UCSD-AML1 (cell line): ENCODE data around the gene OBSCN.
"Not testable (repeated sequence)": the region's sequence is repeated elsewhere in the genome, so short reads cannot be mapped to it uniquely, and the experiment has no call there.

Experiments
- DNase-seq: peaks from one replicate; lab custom pipeline; 2025; ENCODE audit not compliant: unreplicated experiment; lab: John Stamatoyannopoulos, UW

Gene OBSCN

DNA sequence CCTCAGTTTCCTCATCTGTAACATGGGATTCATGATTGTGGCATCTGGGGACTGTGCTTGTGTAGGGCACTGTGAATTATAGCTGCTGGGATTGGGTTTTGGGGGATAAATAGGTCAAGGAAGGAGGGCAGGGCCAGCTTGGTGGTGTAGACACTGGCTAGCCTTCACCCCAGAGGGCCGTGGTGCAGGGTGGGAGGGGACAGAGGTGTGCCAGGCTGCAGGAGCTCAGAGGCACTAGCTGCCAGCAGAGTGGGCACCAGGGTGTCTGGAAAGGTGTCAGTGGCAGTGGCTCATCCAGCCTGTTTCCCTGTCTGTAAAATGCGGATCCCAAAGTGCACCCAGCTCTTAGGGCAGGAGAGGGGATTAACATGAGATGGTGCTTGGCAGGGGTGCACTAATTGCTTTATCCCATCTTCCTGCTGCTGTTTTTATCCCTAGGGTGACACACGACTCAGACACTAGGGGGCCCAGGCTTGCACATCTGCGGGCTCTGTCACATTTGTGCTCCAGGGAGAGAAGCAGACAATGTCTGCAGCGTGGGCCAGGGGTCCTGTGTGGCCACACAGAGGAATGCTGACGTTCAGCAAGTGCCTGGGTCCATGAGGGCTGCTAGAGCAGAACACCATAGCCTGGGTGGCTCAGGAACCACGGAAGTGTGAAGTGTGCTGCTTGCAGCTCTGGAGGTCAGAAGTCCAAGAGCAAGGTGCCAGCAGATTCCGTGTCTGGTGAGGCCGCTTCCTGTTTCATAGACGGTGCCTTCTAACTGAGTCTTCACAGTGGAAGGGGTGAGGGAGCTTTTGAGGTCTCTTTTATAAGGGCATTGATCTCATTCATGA is 19.3 kb downstream of the OBSCN start:
- no peak for DNase-seq

- not testable (repeated sequence) for DNase-seq
Measured at GRCh38 chr1:228228147-228228546, 20.3 kb downstream of the OBSCN start.

DNA sequence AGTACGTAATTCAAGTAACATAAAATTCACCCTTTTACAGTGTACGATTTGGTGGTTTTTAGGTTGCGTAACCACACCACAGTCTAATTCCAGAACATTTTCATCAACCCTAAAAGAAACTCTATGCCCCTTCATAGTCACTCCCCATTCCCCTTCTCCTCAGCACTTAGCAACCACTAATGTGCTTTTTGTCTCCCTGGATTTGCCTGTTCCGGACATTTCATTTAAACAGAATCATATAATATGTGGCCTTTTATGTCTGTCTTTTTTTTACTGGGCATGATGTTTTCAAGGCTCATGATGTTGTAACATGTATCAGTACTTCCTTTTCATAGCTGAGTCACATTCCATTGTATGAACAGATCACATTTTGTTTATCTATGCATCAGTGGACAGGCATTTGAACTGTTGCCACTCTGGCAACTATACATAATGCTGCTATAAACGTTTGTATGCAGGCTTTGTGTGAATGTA is 20.8 kb downstream of the OBSCN start:
- DNase-seq: no peak

- no peak for DNase-seq
Measured at GRCh38 chr1:228231189-228231588, 23.3 kb downstream of the OBSCN start.

DNA sequence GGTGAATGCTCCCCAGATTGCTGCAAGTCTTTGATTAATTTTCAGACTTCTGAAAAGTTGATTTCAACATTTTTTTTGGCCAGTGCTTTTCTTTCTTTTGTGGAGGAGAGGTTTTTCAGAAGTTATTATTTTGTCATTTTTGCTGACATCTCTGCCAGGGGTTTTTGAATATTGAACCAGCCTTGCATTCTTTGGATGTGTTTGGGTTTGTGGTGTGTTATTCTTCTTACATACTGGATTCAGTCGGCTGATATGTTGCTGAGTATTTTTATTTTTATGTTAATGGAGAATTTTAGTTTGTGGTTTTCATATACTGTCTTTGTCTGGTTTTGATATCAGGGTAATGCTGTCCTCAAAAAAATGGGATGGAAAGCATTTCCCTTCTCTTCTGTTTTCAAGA is 25.3 kb downstream of the OBSCN start:
- DNase-seq: no peak

- DNase-seq: no peak
Measured at GRCh38 chr1:228234921-228235320, 27.1 kb downstream of the OBSCN start.

DNA sequence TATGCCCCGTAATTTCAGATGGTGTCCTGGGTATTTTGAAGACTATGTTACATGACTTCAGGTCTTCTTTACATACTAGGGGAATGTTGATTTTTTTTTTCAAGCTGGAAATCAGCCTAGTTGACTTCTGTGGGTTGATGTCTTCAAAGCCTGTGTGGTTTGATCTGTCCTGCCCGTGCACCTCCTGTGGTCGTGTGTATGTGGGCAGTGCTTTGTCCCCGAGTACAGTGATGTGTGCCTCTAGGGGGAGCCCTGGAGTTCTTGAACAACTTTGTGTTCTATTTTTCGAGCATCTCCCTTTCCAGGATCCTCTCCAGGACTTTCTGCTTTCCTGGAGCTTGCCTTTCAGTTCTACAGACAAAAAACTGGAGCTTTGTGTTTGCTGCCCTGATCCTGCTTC is 28.9 kb downstream of the OBSCN start:
- DNase-seq: no peak

DNA sequence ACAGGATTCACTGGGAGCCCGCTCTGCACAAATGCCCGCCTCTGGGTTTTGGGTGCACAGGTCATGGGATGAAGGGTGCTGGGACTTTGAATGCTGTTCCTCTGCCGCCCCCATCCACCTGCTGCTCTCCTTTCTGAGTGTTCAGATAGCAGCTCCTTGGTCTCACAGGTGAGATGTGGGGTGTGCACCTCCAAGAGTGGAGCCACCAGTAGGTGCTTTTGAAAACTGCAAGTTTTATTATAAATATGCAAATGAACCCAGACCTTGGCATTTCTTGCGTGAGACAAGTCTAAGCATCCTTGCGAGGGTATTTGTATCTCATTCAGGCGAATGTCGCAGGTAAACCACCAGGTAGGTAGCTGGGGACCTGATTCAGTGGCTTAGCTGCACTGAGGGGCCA is 30.2 kb downstream of the OBSCN start:
- DNase-seq: no peak

- no peak for DNase-seq
Measured at GRCh38 chr1:228238461-228238860, 30.6 kb downstream of the OBSCN start.

GRCh38 chr1:228240411-228241240 is 32.8 kb downstream of the OBSCN start:
- no peak for DNase-seq

- no peak for DNase-seq
Measured at GRCh38 chr1:228241259-228241658, 33.4 kb downstream of the OBSCN start.

DNA sequence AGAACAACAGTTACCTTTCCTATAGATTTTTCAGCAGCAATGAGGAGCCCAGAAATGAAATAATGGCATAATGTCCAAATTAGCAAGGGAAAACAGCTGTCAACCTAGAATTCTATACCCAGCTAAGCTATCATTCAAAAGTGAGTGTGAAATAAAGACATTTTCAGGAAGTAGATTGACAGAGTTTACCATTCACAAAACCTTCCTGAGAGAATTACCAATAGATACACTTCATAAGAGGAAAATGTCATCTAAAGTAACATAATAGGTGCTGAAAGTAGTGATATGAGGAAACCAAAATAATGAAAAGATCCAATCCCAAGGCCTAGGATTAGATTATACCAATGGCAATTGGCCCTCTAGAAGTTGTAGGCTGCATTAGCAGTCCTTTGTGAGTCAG is 34.6 kb downstream of the OBSCN start:
- no peak for DNase-seq

DNA sequence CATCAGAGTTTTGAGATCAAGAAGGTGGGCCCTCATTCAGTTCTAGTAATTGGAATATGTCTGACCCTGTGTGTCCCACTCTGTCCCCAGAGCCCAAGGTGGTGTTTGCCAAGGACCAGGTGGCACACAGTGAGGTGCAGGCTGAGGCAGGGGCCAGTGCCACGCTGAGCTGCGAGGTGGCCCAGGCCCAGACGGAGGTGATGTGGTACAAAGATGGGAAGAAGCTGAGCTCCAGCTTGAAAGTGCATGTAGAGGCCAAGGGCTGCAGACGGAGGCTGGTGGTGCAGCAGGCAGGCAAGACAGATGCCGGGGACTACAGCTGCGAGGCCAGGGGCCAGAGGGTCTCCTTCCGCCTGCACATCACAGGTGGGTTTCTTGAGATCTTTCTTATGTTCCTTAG is 35.2 kb downstream of the OBSCN start:
- DNase-seq: no peak

DNA sequence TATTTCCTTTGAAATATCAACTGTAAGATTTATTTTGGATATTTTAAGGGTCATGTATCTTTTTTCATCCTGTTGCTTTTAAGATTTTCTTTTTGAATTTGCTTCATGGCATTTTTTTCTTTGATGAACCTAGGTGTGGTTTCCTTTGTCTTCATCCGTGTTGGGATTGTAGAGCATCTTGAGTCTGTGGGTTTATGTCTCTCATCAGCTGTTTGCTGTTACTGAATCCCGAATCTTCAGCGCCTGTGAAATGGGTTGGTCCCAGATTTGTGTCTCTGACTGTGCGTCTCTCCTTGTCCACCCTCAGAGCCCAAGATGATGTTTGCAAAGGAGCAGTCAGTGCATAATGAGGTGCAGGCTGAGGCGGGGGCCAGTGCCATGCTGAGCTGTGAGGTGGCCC is 36.1 kb downstream of the OBSCN start:
- not testable (repeated sequence) for DNase-seq

DNA sequence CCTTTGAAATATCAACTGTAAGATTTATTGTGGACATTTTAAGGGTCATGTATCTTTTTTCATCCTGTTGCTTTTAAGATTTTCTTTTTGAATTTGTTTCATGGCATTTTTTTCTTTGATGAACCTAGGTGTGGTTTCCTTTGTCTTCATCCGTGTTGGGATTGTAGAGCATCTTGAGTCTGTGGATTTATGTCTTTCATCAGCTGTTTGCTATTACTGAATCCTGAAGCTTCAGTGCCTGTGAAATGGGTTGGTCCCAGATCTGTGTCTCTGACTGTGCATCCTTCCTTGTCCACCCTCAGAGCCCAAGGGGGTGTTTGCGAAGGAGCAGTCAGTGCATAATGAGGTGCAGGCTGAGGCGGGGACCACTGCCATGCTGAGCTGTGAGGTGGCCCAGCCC is 37.3 kb downstream of the OBSCN start:
- no peak for DNase-seq

- DNase-seq: no peak
Measured at GRCh38 chr1:228246216-228246900, 38.5 kb downstream of the OBSCN start.

GRCh38 chr1:228249513-228250305 is 41.9 kb downstream of the OBSCN start:
- DNase-seq: no peak

- DNase-seq: not testable (repeated sequence)
Measured at GRCh38 chr1:228252476-228252875, 44.6 kb downstream of the OBSCN start.

- DNase-seq: no peak
Measured at GRCh38 chr1:228256626-228257375, 49.0 kb downstream of the OBSCN start.

DNA sequence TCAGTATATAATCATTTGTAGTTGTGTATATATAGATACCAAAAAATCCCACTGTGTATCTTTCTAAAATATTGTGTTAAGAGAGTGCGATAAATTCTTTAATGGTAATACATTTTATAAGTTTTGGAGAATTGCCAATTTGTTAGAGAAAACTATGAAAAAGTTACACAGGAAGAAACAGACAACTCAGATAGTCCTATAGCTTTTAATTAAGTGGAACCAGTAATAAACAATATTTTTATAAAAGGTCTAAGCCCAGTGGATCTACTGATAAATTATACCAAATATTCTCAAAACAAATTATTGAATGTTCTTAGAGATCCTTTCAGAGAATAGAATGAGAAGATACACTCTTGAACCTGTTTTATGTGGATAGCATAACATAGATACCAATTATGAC is 50.6 kb downstream of the OBSCN start:
- no peak for DNase-seq
